Measurements from ENCODE around the gene IL31RA. TPM values are rescaled to one million over a fixed set of nuclear protein-coding genes. Genes with fewer than 3 reads are reported as not detected.

The IL31RA gene
- total RNA-seq, 4 donors from 2014 or later = 0.29 TPM; not detected in 3

GRCh38 chr5:55864606-55865541, 13.7 kb downstream of the IL31RA start:
- intact Hi-C loops (cut with DNase I; ENCODE audit: low total_unique reads) = no loop called here
- no peaks in the 10 kb centered on the region for H3K27me3 ChIP-seq
- no peak for DNase-seq
- in situ Hi-C loops (cut with MboI; ENCODE audit: low sequenced_read_pairs in 4 of 4) = no loop called here
- no peak for ATAC-seq
- TF ChIP-seq CTCF (IDR thresholded peaks at IDR 0.05 in 4 of 5, conservative IDR thresholded peaks at IDR 0.05 in 1 of 5) (no peak), POLR2A (IDR thresholded peaks at IDR 0.05) (no peak)
- no peaks in the 10 kb centered on the region for H3K9me3 ChIP-seq
- H3K36me3 ChIP-seq = no peaks in the 10 kb centered on the region
- no peaks in the 10 kb centered on the region for H3K4me1 ChIP-seq
- H3K4me3 ChIP-seq = no peak overlapping the region
- H3K27ac ChIP-seq = no peak overlapping the region

- Histone ChIP-seq H3K27me3 (no peaks in the 10 kb centered on the region), H3K4me3 (no peak overlapping the region), H3K4me1 (no peaks in the 10 kb centered on the region), H3K27ac (no peak overlapping the region), H3K36me3 (no peaks in the 10 kb centered on the region), H3K9me3 (no peaks in the 10 kb centered on the region)
- intact Hi-C loops (cut with DNase I; ENCODE audit: low total_unique reads) = no loop called here
- DNase-seq (no peak), ATAC-seq (no peak)
- TF ChIP-seq CTCF (IDR thresholded peaks at IDR 0.05 in 4 of 5, conservative IDR thresholded peaks at IDR 0.05 in 1 of 5) = no peak
- no peak for TF ChIP-seq POLR2A (IDR thresholded peaks at IDR 0.05)
- in situ Hi-C loops (cut with MboI; ENCODE audit: low sequenced_read_pairs in 4 of 4) = no loop called here
Measured at GRCh38 chr5:55865831-55866230, 14.7 kb downstream of the IL31RA start.

- ATAC-seq (no peak), DNase-seq (no peak)
- Histone ChIP-seq H3K4me1 (no peaks in the 10 kb centered on the region), H3K27ac (no peak overlapping the region), H3K36me3 (no peaks in the 10 kb centered on the region), H3K27me3 (no peaks in the 10 kb centered on the region), H3K9me3 (no peaks in the 10 kb centered on the region), H3K4me3 (no peak overlapping the region)
- intact Hi-C loops (cut with DNase I; ENCODE audit: low total_unique reads) (no loop called here), in situ Hi-C loops (cut with MboI; ENCODE audit: low sequenced_read_pairs in 4 of 4) (no loop called here)
- no peak for TF ChIP-seq POLR2A (IDR thresholded peaks at IDR 0.05)
- no peak for TF ChIP-seq CTCF (IDR thresholded peaks at IDR 0.05 in 4 of 5, conservative IDR thresholded peaks at IDR 0.05 in 1 of 5)
Measured at GRCh38 chr5:55866485-55866884, 15.3 kb downstream of the IL31RA start.

- no peak for TF ChIP-seq CTCF (IDR thresholded peaks at IDR 0.05 in 4 of 5, conservative IDR thresholded peaks at IDR 0.05 in 1 of 5)
- Histone ChIP-seq H3K4me1 (no peaks in the 10 kb centered on the region), H3K4me3 (no peak overlapping the region), H3K9me3 (no peaks in the 10 kb centered on the region), H3K27ac (no peak overlapping the region), H3K36me3 (no peaks in the 10 kb centered on the region), H3K27me3 (no peaks in the 10 kb centered on the region)
- intact Hi-C loops (cut with DNase I; ENCODE audit: low total_unique reads) (no loop called here), in situ Hi-C loops (cut with MboI; ENCODE audit: low sequenced_read_pairs in 4 of 4) (no loop called here)
- DNase-seq (no peak), ATAC-seq (no peak)
Measured at GRCh38 chr5:55866934-55867333, 15.8 kb downstream of the IL31RA start.
